Activated gamma-delta T cell treated with anti-CD3 and anti-CD28 coated beads, Interleukin-2, amount 50 U/mL, for 16 hours (primary cell): Measurements from ENCODE around the gene FCF1.

ENCODE experiments used
- DNase-seq: peaks from one replicate; pipeline ENCODE4 v3.0.0-alpha.2; 2020; ENCODE audit warnings: low read depth

Gene FCF1

DNA sequence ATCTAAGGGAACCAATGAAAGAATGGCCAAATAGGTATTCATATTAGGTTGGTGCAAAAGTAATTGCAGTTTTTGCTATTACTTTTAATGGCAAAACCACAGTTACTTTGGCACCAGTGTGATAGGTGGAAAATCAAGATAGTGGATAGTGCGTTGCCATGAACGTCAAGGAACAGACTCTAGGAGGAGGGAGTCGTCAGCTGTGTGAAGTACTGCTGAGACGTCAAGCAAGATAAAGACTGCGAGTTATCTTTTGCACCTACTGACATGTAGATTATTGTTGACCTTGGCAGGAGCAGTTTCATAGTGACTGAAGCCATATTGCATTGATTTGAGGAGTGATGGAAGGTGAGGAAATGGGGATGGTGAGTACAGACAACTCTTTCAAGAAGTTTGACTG, 58.5 kb downstream of the FCF1 start:
- DNase-seq = no peak

DNA sequence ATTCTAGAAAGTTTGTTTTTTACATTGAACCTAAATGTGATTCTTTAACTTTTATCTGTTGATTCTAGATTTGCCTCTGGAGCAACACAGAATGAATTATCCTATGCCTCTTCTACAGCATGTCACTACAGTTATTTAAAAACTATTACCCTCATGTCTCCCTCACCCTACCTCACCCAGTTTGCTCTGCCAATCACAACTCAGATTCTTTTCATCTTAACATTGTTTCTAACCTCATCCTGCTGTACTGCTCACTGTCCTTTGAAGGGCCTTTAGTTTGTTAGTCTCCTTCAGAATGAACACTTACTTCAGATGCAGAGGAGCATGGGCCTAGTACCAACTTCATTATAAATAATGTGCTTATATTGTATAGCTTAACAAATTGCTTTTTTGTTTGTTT, 71.7 kb downstream of the FCF1 start:
- no peak for DNase-seq

DNA sequence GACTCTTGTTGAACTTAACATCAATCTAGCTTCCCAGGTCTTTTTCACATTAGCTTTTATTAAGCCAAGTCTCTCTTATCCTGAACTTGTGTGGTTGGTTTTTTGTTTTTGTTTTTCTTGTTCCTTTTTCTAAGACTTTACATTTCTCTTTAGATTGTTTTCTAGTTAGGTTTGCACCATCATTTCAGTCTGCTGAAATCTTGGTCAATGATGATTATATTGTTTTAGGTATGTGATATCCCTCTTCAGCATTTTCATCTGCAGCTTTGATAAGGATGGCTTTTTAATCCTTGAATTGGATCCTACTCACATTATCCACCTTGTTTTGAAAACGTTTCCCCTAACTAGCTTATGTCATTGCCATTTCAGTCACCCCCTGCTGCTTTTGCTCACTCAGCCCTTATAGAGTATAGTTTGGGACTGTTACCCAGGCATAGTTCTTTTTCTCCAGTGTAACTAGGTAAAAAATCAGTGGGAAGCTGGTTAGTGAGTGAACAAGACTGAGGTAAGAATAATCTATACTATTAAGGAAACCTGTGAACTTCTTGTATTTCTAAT, 72.2 kb downstream of the FCF1 start:
- no peak for DNase-seq

DNA sequence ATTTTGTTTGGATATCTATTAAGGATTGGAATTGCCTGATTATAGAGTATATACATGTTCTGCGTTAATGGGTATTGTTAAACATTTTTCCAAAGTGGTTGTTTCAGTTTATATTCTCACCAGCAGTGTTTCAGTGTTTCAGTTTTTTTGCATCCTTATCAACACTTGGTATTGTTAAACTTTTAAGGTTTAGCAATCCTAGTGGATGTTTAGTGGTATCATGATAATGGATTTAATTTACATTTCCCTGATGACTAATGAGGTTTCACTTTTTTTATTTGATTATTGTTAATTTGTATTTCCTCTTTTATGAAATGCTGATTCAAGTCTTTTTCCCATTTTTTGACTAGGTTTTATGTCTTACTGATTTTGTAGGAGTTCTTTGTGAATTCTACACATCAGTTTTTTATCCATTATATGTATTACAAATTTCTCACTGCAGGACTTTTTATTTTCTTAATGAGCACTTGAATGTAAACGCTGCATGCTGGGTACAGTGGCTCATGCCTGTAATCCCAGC, 73.9 kb downstream of the FCF1 start:
- DNase-seq = no peak
